Esophagus squamous epithelium (tissue), 5 donors: ENCODE results near the gene RNF212. TPM values are rescaled to one million over a fixed set of nuclear protein-coding genes. Genes with fewer than 3 reads are reported as not detected.

ENCODE experiments used
- DNase-seq: peaks from one replicate; lab custom pipeline; 2025; lab: John Stamatoyannopoulos, UW
- H3K27ac ChIP-seq, 4 donors: fragments of 200-600 bp; sonication (generic); one replicate each; pipeline ENCODE4 v1.5.1; 2016 to 2019; ENCODE audit warnings: mild to moderate bottlenecking in 1 of 4
- H3K27me3 ChIP-seq, 4 donors: fragments of 200-600 bp; sonication (generic); 1 replicate in 3 of 4; 2 replicates in 1 of 4; pipeline versions ENCODE4 v1.5.1 to v1.6.0; 2017 to 2021; ENCODE audit warnings: antibody characterized with exemption in 1 of 4
- H3K36me3 ChIP-seq, 3 donors: fragments of 200-600 bp; sonication (generic); one replicate each; pipeline ENCODE4 v1.5.1; 2016 to 2019
- H3K4me1 ChIP-seq, 3 donors: fragments of 200-600 bp; sonication (generic); one replicate each; pipeline ENCODE4 v1.5.1; 2017 to 2019
- H3K4me3 ChIP-seq, 4 donors: fragments of 200-600 bp; sonication (generic); 1 replicate in 3 of 4; 2 replicates in 1 of 4; pipeline ENCODE4 v1.5.1; 2016 to 2019; ENCODE audit warnings: mild to moderate bottlenecking in 2 of 4, moderate library complexity in 1 of 4
- H3K9me3 ChIP-seq, 3 donors: fragments of 200-600 bp; sonication (generic); one replicate each; pipeline ENCODE4 v1.5.1; 2016 to 2019
- POLR2A ChIP-seq, 4 donors: fragments of 450-650 bp; IDR thresholded peaks; one replicate each; pipeline ENCODE4 v1.6.1; 2017; ENCODE audit warnings: antibody characterized with exemption in 4 of 4, mild to moderate bottlenecking in 4 of 4, moderate library complexity in 3 of 4
- WGBS, 2 donors: methylation state at CpG; one replicate each; pipeline ENCODE4 v1.1.5; 2018; 5-methylcytosine and 5-hydroxymethylcytosine counted together
- intact Hi-C: fragments of 100-400 bp; cut with DNase I; formaldehyde crosslinking; loops from one replicate; pipeline ENCODE4 v1.15.0; 2022
- total RNA-seq, 4 donors: library from RNA; depleted of rRNA; stranded (reverse); fragments of >200 nt; gene quantifications; one replicate each; pipeline ENCODE4 v1.1.0, GENCODE V29; 2016
- TF ChIP-seq, protein P1 (sequence below), 6 experiments: fragments of 450-650 bp in 4 of 6; fragments of 200-600 bp in 2 of 6; sonication (generic) in 2 of 6; IDR thresholded peaks; one replicate each; pipeline ENCODE4 v1.5.1; 2016 to 2019; ENCODE audit warnings: antibody characterized with exemption in 6 of 6, mild to moderate bottlenecking in 4 of 6, moderate library complexity in 4 of 6
- donor health status: DM: yes; HTN: yes; CAD: no.

RNF212 gene
- total RNA-seq, 4 donors from 2014 or later: 0.53 to 6.3 (median 1.9) TPM

DNA sequence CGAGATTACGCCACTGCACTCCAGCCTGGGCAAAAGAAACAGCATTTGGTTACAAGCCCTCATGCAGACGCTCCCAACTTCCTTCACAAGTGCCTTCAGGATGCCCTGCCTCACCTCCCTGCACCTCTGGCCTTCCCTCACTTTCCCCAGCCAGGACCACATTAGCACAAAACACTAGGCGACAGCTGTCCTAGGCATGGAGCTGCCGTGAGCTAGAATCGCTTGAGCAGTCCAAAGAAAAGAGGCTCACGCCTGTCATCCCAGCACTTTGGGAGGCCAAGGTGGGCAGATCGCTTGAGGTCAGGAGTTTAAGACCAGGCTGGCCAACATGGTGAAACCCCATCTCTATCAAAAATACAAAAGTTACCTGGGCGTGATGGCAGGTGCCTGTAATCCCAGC is 15.8 kb downstream of the RNF212 start:
- no peaks in the 10 kb centered on the region for H3K27me3 ChIP-seq
- no peaks in the 10 kb centered on the region for H3K4me1 ChIP-seq
- H3K9me3 ChIP-seq: no peaks in the 10 kb centered on the region
- H3K36me3 ChIP-seq: no peaks in the 10 kb centered on the region
- DNase-seq: no peak
- WGBS, 2 donors: 79 to 87% methylated on average over 4 to 5 of the region's 9 CpGs
- intact Hi-C loops: no loop called here
- no peak overlapping the region for H3K27ac ChIP-seq
- H3K4me3 ChIP-seq: no peak overlapping the region
- TF ChIP-seq, protein P1, sequence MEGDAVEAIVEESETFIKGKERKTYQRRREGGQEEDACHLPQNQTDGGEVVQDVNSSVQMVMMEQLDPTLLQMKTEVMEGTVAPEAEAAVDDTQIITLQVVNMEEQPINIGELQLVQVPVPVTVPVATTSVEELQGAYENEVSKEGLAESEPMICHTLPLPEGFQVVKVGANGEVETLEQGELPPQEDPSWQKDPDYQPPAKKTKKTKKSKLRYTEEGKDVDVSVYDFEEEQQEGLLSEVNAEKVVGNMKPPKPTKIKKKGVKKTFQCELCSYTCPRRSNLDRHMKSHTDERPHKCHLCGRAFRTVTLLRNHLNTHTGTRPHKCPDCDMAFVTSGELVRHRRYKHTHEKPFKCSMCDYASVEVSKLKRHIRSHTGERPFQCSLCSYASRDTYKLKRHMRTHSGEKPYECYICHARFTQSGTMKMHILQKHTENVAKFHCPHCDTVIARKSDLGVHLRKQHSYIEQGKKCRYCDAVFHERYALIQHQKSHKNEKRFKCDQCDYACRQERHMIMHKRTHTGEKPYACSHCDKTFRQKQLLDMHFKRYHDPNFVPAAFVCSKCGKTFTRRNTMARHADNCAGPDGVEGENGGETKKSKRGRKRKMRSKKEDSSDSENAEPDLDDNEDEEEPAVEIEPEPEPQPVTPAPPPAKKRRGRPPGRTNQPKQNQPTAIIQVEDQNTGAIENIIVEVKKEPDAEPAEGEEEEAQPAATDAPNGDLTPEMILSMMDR (IDR thresholded peaks at IDR 0.05): no peak
- no peak for TF ChIP-seq POLR2A (IDR thresholded peaks at IDR 0.05)

DNA sequence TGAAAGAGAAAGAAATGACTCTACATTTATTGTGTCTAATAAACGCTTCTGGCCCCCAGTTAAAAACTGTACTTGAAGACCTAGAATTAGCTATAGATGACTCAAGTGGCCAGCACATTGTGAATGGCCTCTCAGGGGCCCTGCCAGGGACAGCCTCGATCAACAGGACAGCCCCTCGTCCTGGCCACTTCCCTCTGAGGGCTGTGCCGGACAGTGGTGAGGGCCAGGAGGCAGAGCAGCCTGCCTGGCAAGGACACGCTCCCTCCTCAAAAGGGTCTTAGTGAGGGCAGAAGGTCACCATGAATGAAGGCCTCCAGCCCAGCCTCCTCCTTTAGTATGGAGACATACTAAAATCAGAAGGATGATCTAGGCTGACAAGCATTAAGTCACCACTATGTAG is 16.5 kb downstream of the RNF212 start:
- no peak for DNase-seq
- Histone ChIP-seq H3K4me3 (no peak overlapping the region), H3K4me1 (no peaks in the 10 kb centered on the region), H3K27me3 (no peaks in the 10 kb centered on the region), H3K9me3 (no peaks in the 10 kb centered on the region), H3K36me3 (no peaks in the 10 kb centered on the region), H3K27ac (no peak overlapping the region)
- no peak for TF ChIP-seq POLR2A (IDR thresholded peaks at IDR 0.05)
- TF ChIP-seq, protein P1 (IDR thresholded peaks at IDR 0.05): no peak
- 80 to 88% methylated on average over 1 to 2 of the region's 5 CpGs for WGBS, 2 donors
- intact Hi-C loops: no loop called here

DNA sequence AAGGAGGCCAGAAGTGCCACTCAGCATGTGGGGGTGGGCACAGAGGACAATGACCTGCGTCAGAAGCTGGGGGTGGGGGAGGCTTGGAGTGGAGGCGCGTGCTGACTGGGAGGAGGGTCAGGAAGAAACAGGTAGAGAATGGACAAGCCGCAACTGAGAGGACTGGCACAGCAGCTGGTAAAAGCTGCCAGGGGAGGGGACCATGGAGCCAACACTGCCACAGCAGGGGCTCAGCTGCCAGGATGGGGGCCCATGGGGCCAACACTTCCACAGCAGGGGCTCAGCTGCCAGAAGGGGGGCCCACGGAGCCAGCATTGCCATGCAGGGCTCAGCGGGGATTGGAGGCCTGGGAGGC is 19.1 kb downstream of the RNF212 start:
- H3K4me3 ChIP-seq: no peak overlapping the region
- no peak overlapping the region for H3K27ac ChIP-seq
- H3K36me3 ChIP-seq: no peaks in the 10 kb centered on the region
- intact Hi-C loops: no loop called here
- 73 to 80% methylated on average over 6 of the region's 6 CpGs for WGBS, 2 donors
- no peaks in the 10 kb centered on the region for H3K4me1 ChIP-seq
- H3K9me3 ChIP-seq: no peaks in the 10 kb centered on the region
- TF ChIP-seq POLR2A (IDR thresholded peaks at IDR 0.05): no peak
- TF ChIP-seq, protein P1 (IDR thresholded peaks at IDR 0.05): no peak
- DNase-seq: no peak
- H3K27me3 ChIP-seq: no peaks in the 10 kb centered on the region

DNA sequence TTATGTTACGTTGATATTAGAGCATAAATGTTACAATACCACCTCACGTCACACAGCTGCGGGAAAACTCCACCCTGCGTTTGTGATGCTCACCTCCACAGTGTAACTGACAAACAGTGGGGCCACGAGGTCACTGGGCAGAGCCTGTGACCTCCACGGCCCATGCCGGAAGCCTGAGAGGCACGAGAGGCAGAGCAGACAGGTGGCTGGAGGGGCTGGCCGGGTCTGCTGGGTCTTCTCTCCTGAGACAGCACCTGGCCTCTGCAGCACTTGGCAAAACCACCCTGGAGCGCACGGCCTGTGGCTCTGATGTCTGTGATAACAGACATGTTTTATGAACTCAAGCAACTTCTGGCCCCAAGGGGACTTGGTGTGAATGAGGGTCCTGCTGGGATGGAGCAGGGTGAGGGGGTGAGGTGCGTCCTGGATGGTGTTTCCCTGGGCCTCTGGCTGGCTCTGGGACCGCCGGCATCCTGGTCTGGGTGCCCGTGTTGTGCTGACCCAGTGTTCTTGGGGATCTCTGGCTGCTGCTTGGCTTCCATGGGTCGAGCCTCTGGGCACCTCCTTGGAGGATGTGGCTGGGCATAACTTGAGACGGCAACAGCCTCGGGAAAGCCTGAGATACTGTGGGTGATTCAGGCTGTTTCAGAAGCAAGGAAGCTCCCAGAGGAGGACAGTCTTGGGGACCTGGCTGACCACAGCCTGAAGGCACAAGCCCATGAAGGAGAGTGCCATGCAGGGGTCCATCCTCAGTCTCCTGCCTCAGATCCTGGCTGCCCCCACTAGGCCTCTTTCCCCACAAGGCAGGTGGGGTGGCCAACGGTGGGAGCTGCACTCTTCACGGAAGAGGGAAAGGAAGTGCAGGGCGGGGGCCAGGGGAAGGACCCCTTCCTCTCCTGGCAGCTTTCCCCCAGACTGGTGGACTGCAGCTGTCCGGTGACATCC is 19.7 kb downstream of the RNF212 start:
- no peaks in the 10 kb centered on the region for H3K4me1 ChIP-seq
- no peaks in the 10 kb centered on the region for H3K27me3 ChIP-seq
- DNase-seq: no peak
- H3K4me3 ChIP-seq: no peak overlapping the region
- H3K27ac ChIP-seq: no peak overlapping the region
- 64 to 81% methylated on average over 8 to 11 of the region's 22 CpGs for WGBS, 2 donors
- intact Hi-C loops: no loop called here
- no peak for TF ChIP-seq POLR2A (IDR thresholded peaks at IDR 0.05)
- TF ChIP-seq, protein P1 (IDR thresholded peaks at IDR 0.05): no peak
- H3K36me3 ChIP-seq: no peaks in the 10 kb centered on the region
- peaks cover 0 to 6% (median 4%) of the 10 kb centered on the region in 3 donors for H3K9me3 ChIP-seq

DNA sequence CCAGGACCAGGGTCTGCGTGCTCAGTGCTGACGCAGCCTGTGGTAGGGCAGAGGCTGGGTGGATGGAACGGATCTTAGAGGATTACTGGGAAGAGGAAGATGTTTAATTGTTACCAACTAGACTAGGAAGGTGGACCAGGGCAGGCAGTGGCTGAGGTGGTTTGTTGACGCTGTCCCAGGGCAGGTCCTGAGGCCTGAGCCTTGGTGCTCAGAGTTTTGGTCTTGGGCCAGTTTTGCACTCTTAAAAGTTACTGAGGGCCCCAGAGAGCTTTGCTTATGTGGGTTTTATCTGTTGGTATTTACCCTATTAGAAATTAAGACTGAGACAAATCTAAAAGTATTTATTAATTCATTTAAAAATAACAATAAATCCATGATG is 20.4 kb downstream of the RNF212 start:
- TF ChIP-seq, protein P1 (IDR thresholded peaks at IDR 0.05): no peak
- no peak for TF ChIP-seq POLR2A (IDR thresholded peaks at IDR 0.05)
- intact Hi-C loops: no loop called here

More for the DNA sequence above, 20.4 kb downstream of the RNF212 start:
- Histone ChIP-seq H3K27ac (no peak overlapping the region), H3K4me3 (no peak overlapping the region), H3K36me3 (no peaks in the 10 kb centered on the region), H3K27me3 (no peaks in the 10 kb centered on the region), H3K4me1 (no peaks in the 10 kb centered on the region), H3K9me3 (peaks cover 0 to 10% (median 9%) of the 10 kb centered on the region in 3 donors)
- 77 to 80% methylated on average over 2 to 3 of the region's 4 CpGs for WGBS, 2 donors
- DNase-seq: no peak
